ENCODE results near the gene CTSL.

Gene CTSL

DNA sequence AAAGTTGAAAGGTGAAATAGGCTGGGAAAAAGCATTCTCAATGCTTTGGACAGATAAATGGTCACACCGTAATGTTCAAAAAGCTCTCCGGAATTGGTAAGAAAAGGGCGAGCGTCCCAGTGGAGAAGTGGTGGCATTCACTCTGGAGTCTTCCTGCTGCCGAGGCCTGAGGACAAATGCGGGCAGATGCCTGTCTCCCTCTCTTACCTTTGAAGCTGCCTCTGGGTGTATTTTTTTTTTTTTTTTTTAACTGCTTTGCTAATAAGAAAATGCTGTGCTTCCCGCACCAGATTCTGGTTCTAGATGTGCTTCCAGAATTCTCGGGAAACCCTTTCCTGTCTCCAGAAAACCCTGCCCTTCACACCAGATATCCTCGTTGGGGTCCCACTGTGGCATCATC lies 24.4 kb upstream of the CTSL start:
- no peak for ATAC-seq
- TF ChIP-seq, protein P1, sequence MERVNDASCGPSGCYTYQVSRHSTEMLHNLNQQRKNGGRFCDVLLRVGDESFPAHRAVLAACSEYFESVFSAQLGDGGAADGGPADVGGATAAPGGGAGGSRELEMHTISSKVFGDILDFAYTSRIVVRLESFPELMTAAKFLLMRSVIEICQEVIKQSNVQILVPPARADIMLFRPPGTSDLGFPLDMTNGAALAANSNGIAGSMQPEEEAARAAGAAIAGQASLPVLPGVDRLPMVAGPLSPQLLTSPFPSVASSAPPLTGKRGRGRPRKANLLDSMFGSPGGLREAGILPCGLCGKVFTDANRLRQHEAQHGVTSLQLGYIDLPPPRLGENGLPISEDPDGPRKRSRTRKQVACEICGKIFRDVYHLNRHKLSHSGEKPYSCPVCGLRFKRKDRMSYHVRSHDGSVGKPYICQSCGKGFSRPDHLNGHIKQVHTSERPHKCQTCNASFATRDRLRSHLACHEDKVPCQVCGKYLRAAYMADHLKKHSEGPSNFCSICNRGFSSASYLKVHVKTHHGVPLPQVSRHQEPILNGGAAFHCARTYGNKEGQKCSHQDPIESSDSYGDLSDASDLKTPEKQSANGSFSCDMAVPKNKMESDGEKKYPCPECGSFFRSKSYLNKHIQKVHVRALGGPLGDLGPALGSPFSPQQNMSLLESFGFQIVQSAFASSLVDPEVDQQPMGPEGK (CRISPR knock-in tag; IDR thresholded peaks at IDR 0.05; ENCODE audit: borderline replicate concordance): no peak
- TF ChIP-seq ESRRG (CRISPR knock-in tag; IDR thresholded peaks at IDR 0.05): no peak
- TF ChIP-seq TOX (CRISPR knock-in tag; IDR thresholded peaks at IDR 0.05; ENCODE audit: borderline replicate concordance): no peak
- no peak for TF ChIP-seq ISL1 (CRISPR knock-in tag; IDR thresholded peaks at IDR 0.05)
- TF ChIP-seq, protein P2, sequence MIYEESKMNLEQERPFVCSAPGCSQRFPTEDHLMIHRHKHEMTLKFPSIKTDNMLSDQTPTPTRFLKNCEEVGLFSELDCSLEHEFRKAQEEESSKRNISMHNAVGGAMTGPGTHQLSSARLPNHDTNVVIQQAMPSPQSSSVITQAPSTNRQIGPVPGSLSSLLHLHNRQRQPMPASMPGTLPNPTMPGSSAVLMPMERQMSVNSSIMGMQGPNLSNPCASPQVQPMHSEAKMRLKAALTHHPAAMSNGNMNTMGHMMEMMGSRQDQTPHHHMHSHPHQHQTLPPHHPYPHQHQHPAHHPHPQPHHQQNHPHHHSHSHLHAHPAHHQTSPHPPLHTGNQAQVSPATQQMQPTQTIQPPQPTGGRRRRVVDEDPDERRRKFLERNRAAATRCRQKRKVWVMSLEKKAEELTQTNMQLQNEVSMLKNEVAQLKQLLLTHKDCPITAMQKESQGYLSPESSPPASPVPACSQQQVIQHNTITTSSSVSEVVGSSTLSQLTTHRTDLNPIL (CRISPR knock-in tag; IDR thresholded peaks at IDR 0.05; ENCODE audit: low read depth): no peak
- TF ChIP-seq ZFP30 (CRISPR knock-in tag; IDR thresholded peaks at IDR 0.05): no peak
- no peak for TF ChIP-seq BACH2 (CRISPR knock-in tag; IDR thresholded peaks at IDR 0.05; ENCODE audit: borderline replicate concordance)
- no peak for TF ChIP-seq TCF4 (CRISPR knock-in tag; IDR thresholded peaks at IDR 0.05; ENCODE audit: borderline replicate concordance)
- no peak for TF ChIP-seq CSDC2 (CRISPR knock-in tag; IDR thresholded peaks at IDR 0.05)
- no peak for TF ChIP-seq ARNTL (CRISPR knock-in tag; IDR thresholded peaks at IDR 0.05; ENCODE audit: borderline replicate concordance, low read depth)
- no peak for TF ChIP-seq ZFP3 (CRISPR knock-in tag; IDR thresholded peaks at IDR 0.05)
- TF ChIP-seq OSR1 (CRISPR knock-in tag; IDR thresholded peaks at IDR 0.05): no peak
- TF ChIP-seq, protein P3, sequence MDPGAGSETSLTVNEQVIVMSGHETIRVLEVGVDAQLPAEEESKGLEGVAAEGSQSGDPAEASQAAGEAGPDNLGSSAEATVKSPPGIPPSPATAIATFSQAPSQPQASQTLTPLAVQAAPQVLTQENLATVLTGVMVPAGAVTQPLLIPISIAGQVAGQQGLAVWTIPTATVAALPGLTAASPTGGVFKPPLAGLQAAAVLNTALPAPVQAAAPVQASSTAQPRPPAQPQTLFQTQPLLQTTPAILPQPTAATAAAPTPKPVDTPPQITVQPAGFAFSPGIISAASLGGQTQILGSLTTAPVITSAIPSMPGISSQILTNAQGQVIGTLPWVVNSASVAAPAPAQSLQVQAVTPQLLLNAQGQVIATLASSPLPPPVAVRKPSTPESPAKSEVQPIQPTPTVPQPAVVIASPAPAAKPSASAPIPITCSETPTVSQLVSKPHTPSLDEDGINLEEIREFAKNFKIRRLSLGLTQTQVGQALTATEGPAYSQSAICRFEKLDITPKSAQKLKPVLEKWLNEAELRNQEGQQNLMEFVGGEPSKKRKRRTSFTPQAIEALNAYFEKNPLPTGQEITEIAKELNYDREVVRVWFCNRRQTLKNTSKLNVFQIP (CRISPR knock-in tag; IDR thresholded peaks at IDR 0.05; ENCODE audit: borderline replicate concordance, low read depth): no peak
- TF ChIP-seq GLIS3 (CRISPR knock-in tag; IDR thresholded peaks at IDR 0.05): no peak
- TF ChIP-seq, protein P4, sequence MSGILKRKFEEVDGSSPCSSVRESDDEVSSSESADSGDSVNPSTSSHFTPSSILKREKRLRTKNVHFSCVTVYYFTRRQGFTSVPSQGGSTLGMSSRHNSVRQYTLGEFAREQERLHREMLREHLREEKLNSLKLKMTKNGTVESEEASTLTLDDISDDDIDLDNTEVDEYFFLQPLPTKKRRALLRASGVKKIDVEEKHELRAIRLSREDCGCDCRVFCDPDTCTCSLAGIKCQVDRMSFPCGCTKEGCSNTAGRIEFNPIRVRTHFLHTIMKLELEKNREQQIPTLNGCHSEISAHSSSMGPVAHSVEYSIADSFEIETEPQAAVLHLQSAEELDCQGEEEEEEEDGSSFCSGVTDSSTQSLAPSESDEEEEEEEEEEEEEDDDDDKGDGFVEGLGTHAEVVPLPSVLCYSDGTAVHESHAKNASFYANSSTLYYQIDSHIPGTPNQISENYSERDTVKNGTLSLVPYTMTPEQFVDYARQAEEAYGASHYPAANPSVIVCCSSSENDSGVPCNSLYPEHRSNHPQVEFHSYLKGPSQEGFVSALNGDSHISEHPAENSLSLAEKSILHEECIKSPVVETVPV (CRISPR knock-in tag; IDR thresholded peaks at IDR 0.05): no peak
- no peak for TF ChIP-seq ZNF565 (CRISPR knock-in tag; conservative IDR thresholded peaks at IDR 0.05; ENCODE audit: low read depth)
- no peak for TF ChIP-seq RARB (CRISPR knock-in tag; IDR thresholded peaks at IDR 0.05)
- no peak for TF ChIP-seq ZC3H10 (CRISPR knock-in tag; IDR thresholded peaks at IDR 0.05)
- no peak for TF ChIP-seq ZNF8 (CRISPR knock-in tag; IDR thresholded peaks at IDR 0.05)
- TF ChIP-seq SNAI2 (CRISPR knock-in tag; IDR thresholded peaks at IDR 0.05): no peak

DNA sequence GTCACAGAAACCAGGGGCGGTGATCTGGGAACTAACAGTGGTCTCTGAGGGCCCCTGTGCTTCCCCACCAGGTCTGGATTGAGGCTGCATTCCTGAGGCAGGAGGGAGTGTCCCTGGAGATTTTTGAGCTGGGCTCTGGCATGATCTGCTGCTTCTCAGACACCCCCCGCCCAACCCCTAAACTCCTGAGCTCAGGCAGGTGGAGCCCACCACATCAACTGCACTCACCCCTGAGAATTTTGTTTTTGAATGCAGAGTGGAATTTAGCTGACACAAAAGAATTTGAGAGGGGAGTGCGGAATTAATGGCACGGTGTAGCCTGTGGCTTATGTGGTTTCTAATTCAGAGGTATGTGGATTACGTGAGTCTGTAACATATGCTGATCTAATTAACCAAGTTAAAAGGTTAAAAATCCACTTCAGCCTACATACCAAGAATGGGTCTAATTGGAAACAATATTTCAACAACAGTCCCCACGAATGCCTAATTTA lies 23.9 kb upstream of the CTSL start:
- ATAC-seq: peak; percentile 85
- TF ChIP-seq, protein P5, sequence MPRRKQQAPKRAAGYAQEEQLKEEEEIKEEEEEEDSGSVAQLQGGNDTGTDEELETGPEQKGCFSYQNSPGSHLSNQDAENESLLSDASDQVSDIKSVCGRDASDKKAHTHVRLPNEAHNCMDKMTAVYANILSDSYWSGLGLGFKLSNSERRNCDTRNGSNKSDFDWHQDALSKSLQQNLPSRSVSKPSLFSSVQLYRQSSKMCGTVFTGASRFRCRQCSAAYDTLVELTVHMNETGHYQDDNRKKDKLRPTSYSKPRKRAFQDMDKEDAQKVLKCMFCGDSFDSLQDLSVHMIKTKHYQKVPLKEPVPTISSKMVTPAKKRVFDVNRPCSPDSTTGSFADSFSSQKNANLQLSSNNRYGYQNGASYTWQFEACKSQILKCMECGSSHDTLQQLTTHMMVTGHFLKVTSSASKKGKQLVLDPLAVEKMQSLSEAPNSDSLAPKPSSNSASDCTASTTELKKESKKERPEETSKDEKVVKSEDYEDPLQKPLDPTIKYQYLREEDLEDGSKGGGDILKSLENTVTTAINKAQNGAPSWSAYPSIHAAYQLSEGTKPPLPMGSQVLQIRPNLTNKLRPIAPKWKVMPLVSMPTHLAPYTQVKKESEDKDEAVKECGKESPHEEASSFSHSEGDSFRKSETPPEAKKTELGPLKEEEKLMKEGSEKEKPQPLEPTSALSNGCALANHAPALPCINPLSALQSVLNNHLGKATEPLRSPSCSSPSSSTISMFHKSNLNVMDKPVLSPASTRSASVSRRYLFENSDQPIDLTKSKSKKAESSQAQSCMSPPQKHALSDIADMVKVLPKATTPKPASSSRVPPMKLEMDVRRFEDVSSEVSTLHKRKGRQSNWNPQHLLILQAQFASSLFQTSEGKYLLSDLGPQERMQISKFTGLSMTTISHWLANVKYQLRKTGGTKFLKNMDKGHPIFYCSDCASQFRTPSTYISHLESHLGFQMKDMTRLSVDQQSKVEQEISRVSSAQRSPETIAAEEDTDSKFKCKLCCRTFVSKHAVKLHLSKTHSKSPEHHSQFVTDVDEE (CRISPR knock-in tag; IDR thresholded peaks at IDR 0.05): no peak
- TF ChIP-seq, protein P1 (CRISPR knock-in tag; IDR thresholded peaks at IDR 0.05; ENCODE audit: borderline replicate concordance): no peak; the same call in 1 of the 2 replicates
- TF ChIP-seq PPARA (CRISPR knock-in tag; IDR thresholded peaks at IDR 0.05; ENCODE audit: borderline replicate concordance) (no peak), ISL1 (CRISPR knock-in tag; IDR thresholded peaks at IDR 0.05) (peak; percentile 84), ZC3H10 (CRISPR knock-in tag; IDR thresholded peaks at IDR 0.05) (no peak), ESRRG (CRISPR knock-in tag; IDR thresholded peaks at IDR 0.05) (no peak), ZFP30 (CRISPR knock-in tag; IDR thresholded peaks at IDR 0.05) (no peak), ZNF70 (CRISPR knock-in tag; IDR thresholded peaks at IDR 0.05) (no peak), TCF4 (CRISPR knock-in tag; IDR thresholded peaks at IDR 0.05; ENCODE audit: borderline replicate concordance) (no peak), ZFP3 (CRISPR knock-in tag; IDR thresholded peaks at IDR 0.05) (no peak), SNAI2 (CRISPR knock-in tag; IDR thresholded peaks at IDR 0.05) (no peak), OSR1 (CRISPR knock-in tag; IDR thresholded peaks at IDR 0.05) (no peak), RARB (CRISPR knock-in tag; IDR thresholded peaks at IDR 0.05) (no peak), CSDC2 (CRISPR knock-in tag; IDR thresholded peaks at IDR 0.05) (peak; percentile 46; the same call in 1 of the 2 replicates)
- TF ChIP-seq, protein P3 (CRISPR knock-in tag; IDR thresholded peaks at IDR 0.05; ENCODE audit: borderline replicate concordance, low read depth): no peak
- TF ChIP-seq, protein P4 (CRISPR knock-in tag; IDR thresholded peaks at IDR 0.05): no peak
